OCI-LY7 (cell line): Measurements from ENCODE around the gene RAPGEF4. TPM values are rescaled to one million over a fixed set of nuclear protein-coding genes. Genes with fewer than 3 reads are reported as not detected.

Experiments used
- BruUV-seq: library from RNA; stranded (reverse); fragments of 400-500 nt; replicated peaks from 2 replicates; lab custom pipeline; 2021; lab: Mats Ljungman, UMichigan
- CTCF ChIA-PET: fragments of 300-600 bp; sonication (Branson Sonifier 250); formaldehyde crosslinking; loops from one replicate; lab custom pipeline; 2022; ENCODE audit warnings: antibody characterized with exemption; ENCODE audit not compliant: unreplicated experiment; lab: Charles Lee
- POLR2A ChIA-PET: fragments of 300-600 bp; sonication (Branson Sonifier 250); formaldehyde crosslinking; loops from one replicate; lab custom pipeline; 2022; ENCODE audit warnings: antibody characterized with exemption; lab: Charles Lee
- DNase-seq: peaks from one replicate; pipeline ENCODE4 v3.0.0-alpha.2; 2015; ENCODE audit warnings: low spot score
- H2AFZ ChIP-seq: fragments of 200-600 bp; sonication (generic), shearing (Covaris generic); 2 replicates; pipeline ENCODE4 v1.6.1; 2014; ENCODE audit warnings: mild to moderate bottlenecking, antibody characterized with exemption, low read length, moderate library complexity
- H3K27ac ChIP-seq: fragments of 200-600 bp; sonication (generic); 2 replicates; pipeline ENCODE4 v1.5.1; 2014; ENCODE audit warnings: mixed run types, low read depth, mild to moderate bottlenecking, moderate library complexity, low read length, inconsistent platforms; ENCODE audit not compliant: poor library complexity, severe bottlenecking
- H3K36me3 ChIP-seq: fragments of 200-600 bp; sonication (generic); 2 replicates; pipeline ENCODE4 v1.6.1; 2014; ENCODE audit warnings: mild to moderate bottlenecking, antibody characterized with exemption, low read length, moderate library complexity, mixed read lengths; ENCODE audit not compliant: insufficient read depth
- H3K4me1 ChIP-seq: fragments of 200-600 bp; sonication (generic); 2 replicates; pipeline ENCODE4 v1.5.1; 2014; ENCODE audit warnings: mild to moderate bottlenecking, low read length; ENCODE audit not compliant: insufficient read depth, poor library complexity, severe bottlenecking
- H3K4me2 ChIP-seq: fragments of 200-600 bp; sonication (generic); 2 replicates; pipeline ENCODE4 v1.6.1; 2014; ENCODE audit warnings: mild to moderate bottlenecking, low read length
- H3K4me3 ChIP-seq: fragments of 200-600 bp; sonication (generic); 2 replicates; pipeline ENCODE4 v1.5.1; 2014; ENCODE audit warnings: mild to moderate bottlenecking, low read depth, low read length; ENCODE audit not compliant: poor library complexity, severe bottlenecking
- H3K79me2 ChIP-seq: fragments of 200-600 bp; sonication (generic); 2 replicates; pipeline ENCODE4 v1.6.1; 2016; ENCODE audit warnings: low read depth, mild to moderate bottlenecking, low read length, moderate library complexity, mixed read lengths; ENCODE audit not compliant: insufficient read depth
- H3K9me2 ChIP-seq: fragments of 200-600 bp; sonication (generic); 2 replicates; pipeline ENCODE4 v1.6.1; 2016; ENCODE audit warnings: mild to moderate bottlenecking, low read length, mixed read lengths; ENCODE audit not compliant: insufficient read depth
- H3K9me3 ChIP-seq: fragments of 200-600 bp; sonication (generic); 2 replicates; pipeline ENCODE4 v1.6.1; 2014; ENCODE audit warnings: mild to moderate bottlenecking, mixed run types, low read length, mixed read lengths
- H4K20me1 ChIP-seq: fragments of 200-600 bp; sonication (generic); 2 replicates; pipeline ENCODE4 v1.6.1; 2014; ENCODE audit warnings: mild to moderate bottlenecking, antibody characterized with exemption, low read length, moderate library complexity, mixed read lengths; ENCODE audit not compliant: insufficient read depth
- EZH2phosphoT487 ChIP-seq: fragments of 200-600 bp; sonication (generic); IDR thresholded peaks from 2 replicates; pipeline ENCODE4 v1.6.1; 2018; ENCODE audit warnings: low read depth, borderline replicate concordance, mild to moderate bottlenecking, mixed run types, antibody characterized with exemption, low read length, moderate library complexity, mixed read lengths
- intact Hi-C: fragments of 100-400 bp; cut with micrococcal nuclease; formaldehyde crosslinking; loops from one replicate; pipeline ENCODE4 v1.10.0; 2022; ENCODE audit not compliant: unreplicated experiment
- total RNA-seq, 2 experiments: library from RNA; depleted of rRNA in 1 of 2; stranded (reverse); fragments of >200 nt in 1 of 2; shearing (Covaris generic) in 1 of 2; gene quantifications; 2 replicates each; pipeline ENCODE4 v1.2.3, GENCODE V29; 2014 to 2022
- TF ChIP-seq, protein P1 (sequence below): fragments of 200-600 bp; sonication (generic); conservative IDR thresholded peaks from 2 replicates; pipeline ENCODE4 v1.5.1; 2014; ENCODE audit warnings: mild to moderate bottlenecking, antibody characterized with exemption, low read length, moderate library complexity, mixed read lengths

RAPGEF4 gene
- total RNA-seq, 2 experiments from 2014 or later: 0.22 to 0.55 TPM

DNA sequence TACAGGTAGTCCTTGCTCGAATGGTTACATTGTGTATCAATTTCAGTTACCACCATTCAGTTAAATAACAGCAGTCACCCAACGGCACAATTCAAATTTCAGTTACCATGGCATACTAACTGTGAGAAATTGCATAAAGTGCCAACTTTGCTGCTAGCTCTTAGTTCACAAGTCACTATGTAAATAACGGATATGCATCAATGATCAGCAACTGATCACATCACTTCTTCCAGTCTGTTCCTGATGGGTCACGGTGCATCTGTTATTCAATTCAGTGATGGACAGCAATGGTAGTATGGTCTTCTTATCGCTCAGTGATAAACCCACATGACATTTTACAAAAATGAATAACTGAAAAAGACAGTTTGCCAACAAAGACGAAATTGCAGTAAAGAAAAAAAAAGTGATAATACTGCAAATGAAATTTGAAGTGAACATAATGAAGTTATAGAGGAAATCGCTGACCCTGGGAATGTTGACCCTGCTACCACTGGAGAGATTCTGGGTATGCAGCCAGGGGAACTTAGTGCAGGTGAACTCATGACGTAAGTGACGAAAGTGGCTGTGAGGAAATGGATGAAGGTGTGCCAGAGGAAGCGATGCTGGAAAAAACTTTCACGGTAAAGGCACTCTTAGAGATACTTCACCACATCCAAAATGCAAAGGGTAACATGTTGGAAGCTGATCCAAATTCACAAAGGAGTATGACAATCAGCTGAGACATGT is 25.9 kb upstream of the RAPGEF4 start:
- H3K4me1 ChIP-seq: no peaks in the 10 kb centered on the region
- H3K9me3 ChIP-seq: no peaks in the 10 kb centered on the region
- no peak for DNase-seq
- H3K9me2 ChIP-seq: no peaks in the 10 kb centered on the region
- CTCF ChIA-PET: no interaction called here
- H3K27ac ChIP-seq: no peak overlapping the region
- no peak overlapping the region for H3K4me2 ChIP-seq
- no peak overlapping the region for H2AFZ ChIP-seq
- no peaks in the 10 kb centered on the region for H3K36me3 ChIP-seq
- no peaks in the 10 kb centered on the region for H3K79me2 ChIP-seq
- TF ChIP-seq, protein P1, sequence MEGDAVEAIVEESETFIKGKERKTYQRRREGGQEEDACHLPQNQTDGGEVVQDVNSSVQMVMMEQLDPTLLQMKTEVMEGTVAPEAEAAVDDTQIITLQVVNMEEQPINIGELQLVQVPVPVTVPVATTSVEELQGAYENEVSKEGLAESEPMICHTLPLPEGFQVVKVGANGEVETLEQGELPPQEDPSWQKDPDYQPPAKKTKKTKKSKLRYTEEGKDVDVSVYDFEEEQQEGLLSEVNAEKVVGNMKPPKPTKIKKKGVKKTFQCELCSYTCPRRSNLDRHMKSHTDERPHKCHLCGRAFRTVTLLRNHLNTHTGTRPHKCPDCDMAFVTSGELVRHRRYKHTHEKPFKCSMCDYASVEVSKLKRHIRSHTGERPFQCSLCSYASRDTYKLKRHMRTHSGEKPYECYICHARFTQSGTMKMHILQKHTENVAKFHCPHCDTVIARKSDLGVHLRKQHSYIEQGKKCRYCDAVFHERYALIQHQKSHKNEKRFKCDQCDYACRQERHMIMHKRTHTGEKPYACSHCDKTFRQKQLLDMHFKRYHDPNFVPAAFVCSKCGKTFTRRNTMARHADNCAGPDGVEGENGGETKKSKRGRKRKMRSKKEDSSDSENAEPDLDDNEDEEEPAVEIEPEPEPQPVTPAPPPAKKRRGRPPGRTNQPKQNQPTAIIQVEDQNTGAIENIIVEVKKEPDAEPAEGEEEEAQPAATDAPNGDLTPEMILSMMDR: no peak
- no peak for TF ChIP-seq EZH2phosphoT487
- BruUV-seq: no TSS peak
- no peak overlapping the region for H3K4me3 ChIP-seq
- intact Hi-C loops: loop anchor here (1.0 to 5.0 kb wide), 2 partner anchors 116 to 242 kb away; no protein-coding TSS in a partner anchor
- POLR2A ChIA-PET: no interaction called here
- H4K20me1 ChIP-seq: no peaks in the 10 kb centered on the region

- ChIA-PET POLR2A (no interaction called here), CTCF (interaction anchor here (0.7 kb wide), 1 partner anchor 13 kb away, joined by 4 read pairs; no protein-coding TSS in a partner anchor)
- TF ChIP-seq, protein P1: peak; percentile 83
- no peak for TF ChIP-seq EZH2phosphoT487
- Histone ChIP-seq H2AFZ (no peak overlapping the region), H3K9me3 (no peaks in the 10 kb centered on the region), H3K9me2 (no peaks in the 10 kb centered on the region), H3K4me1 (no peaks in the 10 kb centered on the region), H4K20me1 (no peaks in the 10 kb centered on the region), H3K79me2 (no peaks in the 10 kb centered on the region), H3K27ac (no peak overlapping the region), H3K4me3 (no peak overlapping the region), H3K4me2 (no peak overlapping the region), H3K36me3 (no peaks in the 10 kb centered on the region)
- intact Hi-C loops: loop anchor here (1.0 to 5.0 kb wide), 2 partner anchors 117 to 243 kb away; no protein-coding TSS in a partner anchor
- DNase-seq: peak; percentile 34
- BruUV-seq: no TSS peak
Observed at GRCh38 chr2:172710584-172711047, 25.0 kb upstream of the RAPGEF4 start.

GRCh38 chr2:172711110-172711509 is 24.5 kb upstream of the RAPGEF4 start:
- no peak overlapping the region for H3K4me3 ChIP-seq
- no peak overlapping the region for H3K27ac ChIP-seq
- H3K4me1 ChIP-seq: no peaks in the 10 kb centered on the region
- intact Hi-C loops: loop anchor here (5.0 kb wide), 1 partner anchor 244 kb away; no protein-coding TSS in a partner anchor
- no TSS peak for BruUV-seq
- no peak for DNase-seq
- H3K36me3 ChIP-seq: no peaks in the 10 kb centered on the region
- no peak overlapping the region for H3K4me2 ChIP-seq
- H3K79me2 ChIP-seq: no peaks in the 10 kb centered on the region
- no peak overlapping the region for H2AFZ ChIP-seq
- no peaks in the 10 kb centered on the region for H3K9me2 ChIP-seq
- POLR2A ChIA-PET: interaction anchor here (0.6 kb wide), 1 partner anchor 826 kb away, joined by 3 read pairs; no protein-coding TSS in a partner anchor
- no peaks in the 10 kb centered on the region for H3K9me3 ChIP-seq
- no peaks in the 10 kb centered on the region for H4K20me1 ChIP-seq
- CTCF ChIA-PET: interaction anchor here (0.7 kb wide), 1 partner anchor 13 kb away, joined by 4 read pairs; no protein-coding TSS in a partner anchor
- TF ChIP-seq EZH2phosphoT487: no peak
- TF ChIP-seq, protein P1: no peak
